ENCODE results near the gene TFR2.

Gene TFR2

GRCh38 chr7:100572281-100572948 is 68.9 kb downstream of the TFR2 start:
- DNase-seq = no peak

- DNase-seq = no peak
Measured at GRCh38 chr7:100571829-100572116, 69.6 kb downstream of the TFR2 start.

- no peak for DNase-seq
Measured at GRCh38 chr7:100570954-100571828, 70.2 kb downstream of the TFR2 start.
